Body of pancreas (tissue), 4 donors: ENCODE data around the gene SAA1. TPM values are rescaled to one million over a fixed set of nuclear protein-coding genes. Genes with fewer than 3 reads are reported as not detected.

Experiments used
- ATAC-seq: fragments of 150-250 bp; one replicate; pipeline ENCODE4 v1.9.1; 2016
- DNase-seq, 4 donors: peaks; one replicate each; pipeline ENCODE4 v3.0.0-alpha.2; 2019
- H3K27ac ChIP-seq, 4 donors: fragments of 200-600 bp; sonication (generic); 1 replicate in 3 of 4; 2 replicates in 1 of 4; pipeline versions ENCODE4 v1.5.1 to v1.6.1; 2016 to 2019; ENCODE audit warnings: mild to moderate bottlenecking in 1 of 4, mixed read lengths in 1 of 4, moderate library complexity in 1 of 4
- H3K27me3 ChIP-seq, 2 donors: fragments of 200-600 bp; sonication (generic); one replicate each; pipeline ENCODE4 v1.6.0; 2016; ENCODE audit warnings: mild to moderate bottlenecking in 1 of 2
- H3K36me3 ChIP-seq, 2 donors: fragments of 200-600 bp; sonication (generic); replicated peaks in 1 of 2; 2 replicates each; pipeline ENCODE4 v1.5.1; 2016; ENCODE audit warnings: low read depth in 2 of 2; ENCODE audit not compliant: insufficient read depth in 1 of 2
- H3K4me1 ChIP-seq: fragments of 200-600 bp; sonication (generic); one replicate; pipeline ENCODE4 v1.6.0; 2016
- H3K4me3 ChIP-seq, 2 donors: fragments of 200-600 bp; sonication (generic); 1 replicate in 1 of 2; 2 replicates in 1 of 2; pipeline ENCODE4 v1.5.1; 2016 to 2019
- H3K9me3 ChIP-seq, 3 donors: fragments of 200-600 bp; sonication (generic); 1 replicate in 2 of 3; 2 replicates in 1 of 3; pipeline ENCODE4 v1.5.1; 2016
- POLR2A ChIP-seq, 3 donors: fragments of 450-650 bp; IDR thresholded peaks; one replicate each; pipeline ENCODE4 v1.6.1; 2016; ENCODE audit warnings: antibody characterized with exemption in 3 of 3, mild to moderate bottlenecking in 2 of 3
- WGBS, 2 donors: methylation state at CpG; one replicate each; pipeline ENCODE4 v1.1.5; 2017; 5-methylcytosine and 5-hydroxymethylcytosine counted together
- intact Hi-C: fragments of 100-400 bp; cut with DNase I; formaldehyde crosslinking; loops from one replicate; pipeline ENCODE4 v1.15.1; 2023
- small RNA-seq: library from RNA; depleted of rRNA; stranded (forward); fragments of <200 nt; gene quantifications from one replicate; pipeline ENCODE3, GENCODE V24; 2016
- total RNA-seq, 2 donors: library from RNA; depleted of rRNA; stranded (reverse); fragments of >200 nt; gene quantifications; one replicate each; pipeline ENCODE4 v1.1.0, GENCODE V29; 2016
- TF ChIP-seq, protein P1 (sequence below), 7 experiments: fragments of 450-650 bp in 4 of 7; fragments of 200-600 bp in 3 of 7; sonication (generic) in 3 of 7; IDR thresholded peaks; one replicate each; pipeline ENCODE4 v1.5.1; 2016 to 2019; ENCODE audit warnings: antibody characterized with exemption in 7 of 7

SAA1 gene
- total RNA-seq, 2 donors from 2014 or later = 24.1 to 450 TPM

DNA sequence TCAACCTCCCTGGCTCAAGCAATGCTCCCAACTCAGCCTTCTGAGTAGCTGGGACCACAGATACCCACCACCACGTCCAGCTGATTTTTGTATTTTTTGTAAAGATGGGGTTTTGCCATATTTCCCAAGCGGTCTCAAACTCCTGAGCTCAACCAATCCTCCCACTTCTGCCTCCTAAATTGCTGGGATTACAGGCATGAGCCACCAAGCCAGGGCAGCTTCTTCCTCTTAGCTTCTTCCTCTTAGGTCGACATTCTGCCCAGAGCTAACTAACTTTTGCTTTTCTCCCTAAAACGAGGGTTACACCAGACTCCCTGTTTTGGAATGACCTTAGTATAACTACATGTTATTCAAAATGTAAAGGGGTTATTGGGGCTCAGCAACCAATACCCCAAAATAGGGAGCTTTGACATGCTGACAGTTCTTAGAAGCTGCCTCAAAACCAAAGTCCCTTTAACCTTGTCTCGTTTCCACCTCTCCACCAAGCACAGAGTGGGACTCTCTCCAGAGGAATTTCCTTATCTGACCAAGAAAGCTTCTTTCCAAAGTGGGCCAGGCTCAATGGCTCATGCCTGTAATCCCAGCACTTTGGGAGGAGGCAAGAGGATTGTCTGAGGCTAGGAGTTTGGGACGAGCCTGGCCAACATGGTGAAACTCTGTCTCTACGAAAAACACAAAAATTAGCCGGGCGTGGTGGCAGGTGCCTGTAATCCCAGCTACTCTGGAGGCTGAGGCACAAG, 48.9 kb downstream of the SAA1 start:
- WGBS, 2 donors = 80 to 82% methylated on average over 9 of the region's 9 CpGs
- intact Hi-C loops = no loop called here
- no peak for TF ChIP-seq POLR2A (IDR thresholded peaks at IDR 0.05)
- TF ChIP-seq, protein P1, sequence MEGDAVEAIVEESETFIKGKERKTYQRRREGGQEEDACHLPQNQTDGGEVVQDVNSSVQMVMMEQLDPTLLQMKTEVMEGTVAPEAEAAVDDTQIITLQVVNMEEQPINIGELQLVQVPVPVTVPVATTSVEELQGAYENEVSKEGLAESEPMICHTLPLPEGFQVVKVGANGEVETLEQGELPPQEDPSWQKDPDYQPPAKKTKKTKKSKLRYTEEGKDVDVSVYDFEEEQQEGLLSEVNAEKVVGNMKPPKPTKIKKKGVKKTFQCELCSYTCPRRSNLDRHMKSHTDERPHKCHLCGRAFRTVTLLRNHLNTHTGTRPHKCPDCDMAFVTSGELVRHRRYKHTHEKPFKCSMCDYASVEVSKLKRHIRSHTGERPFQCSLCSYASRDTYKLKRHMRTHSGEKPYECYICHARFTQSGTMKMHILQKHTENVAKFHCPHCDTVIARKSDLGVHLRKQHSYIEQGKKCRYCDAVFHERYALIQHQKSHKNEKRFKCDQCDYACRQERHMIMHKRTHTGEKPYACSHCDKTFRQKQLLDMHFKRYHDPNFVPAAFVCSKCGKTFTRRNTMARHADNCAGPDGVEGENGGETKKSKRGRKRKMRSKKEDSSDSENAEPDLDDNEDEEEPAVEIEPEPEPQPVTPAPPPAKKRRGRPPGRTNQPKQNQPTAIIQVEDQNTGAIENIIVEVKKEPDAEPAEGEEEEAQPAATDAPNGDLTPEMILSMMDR (IDR thresholded peaks at IDR 0.05) = no peak
- H3K4me3 ChIP-seq = no peak overlapping the region
- peaks cover 38% of the 10 kb centered on the region for H3K4me1 ChIP-seq
- H3K36me3 ChIP-seq = no peaks in the 10 kb centered on the region
- H3K27ac ChIP-seq = no peak overlapping the region
- no peaks in the 10 kb centered on the region for H3K27me3 ChIP-seq
- H3K9me3 ChIP-seq = no peaks in the 10 kb centered on the region
- no peak for DNase-seq
- no peak for ATAC-seq

DNA sequence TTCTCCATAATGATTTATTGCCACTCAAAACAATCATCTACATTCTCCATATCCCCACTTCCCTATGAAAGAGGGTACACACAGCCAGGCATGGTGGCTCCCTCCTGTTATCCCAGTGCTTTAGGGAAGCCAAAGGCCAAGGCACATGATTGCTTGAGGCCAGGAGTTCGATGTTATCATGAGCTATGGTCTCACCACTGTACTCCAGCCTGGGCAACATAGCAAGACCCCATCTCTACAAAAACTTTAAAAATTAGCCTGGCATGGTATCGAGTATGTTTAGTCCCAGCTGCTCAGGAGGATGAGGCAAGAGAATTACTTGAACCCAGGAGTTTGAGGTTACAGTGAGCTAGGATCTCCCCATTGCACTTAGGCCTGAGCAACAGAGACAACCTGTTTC, 49.8 kb downstream of the SAA1 start:
- no peak overlapping the region for H3K27ac ChIP-seq
- intact Hi-C loops = no loop called here
- no peak for DNase-seq
- no peaks in the 10 kb centered on the region for H3K9me3 ChIP-seq
- H3K36me3 ChIP-seq = no peaks in the 10 kb centered on the region
- no peak overlapping the region for H3K4me3 ChIP-seq
- no peaks in the 10 kb centered on the region for H3K27me3 ChIP-seq
- TF ChIP-seq POLR2A (IDR thresholded peaks at IDR 0.05) = no peak
- TF ChIP-seq, protein P1 (IDR thresholded peaks at IDR 0.05) = no peak
- no peak for ATAC-seq
- WGBS, 2 donors = 94 to 100% methylated on average over 2 of the region's 2 CpGs
- H3K4me1 ChIP-seq = peaks cover 44% of the 10 kb centered on the region

DNA sequence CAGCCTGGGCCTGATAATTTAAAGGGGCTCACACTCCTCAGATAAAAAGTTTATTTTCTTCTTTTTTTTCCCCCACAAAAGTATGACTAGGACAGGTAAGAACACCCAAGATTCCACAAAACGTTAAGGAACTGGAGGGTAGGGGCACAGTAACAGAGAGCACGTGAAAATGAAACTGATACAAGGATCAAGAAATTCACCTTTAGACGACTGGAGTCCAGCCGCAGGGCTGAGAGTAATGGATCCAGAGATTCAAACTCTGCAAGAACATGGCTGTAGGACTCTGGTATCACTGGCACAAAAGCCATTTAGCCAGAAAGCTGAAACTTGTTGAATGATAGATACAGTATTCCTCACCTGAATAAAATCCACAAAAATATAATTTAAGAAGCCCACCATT, 51.5 kb downstream of the SAA1 start:
- DNase-seq (no peak), ATAC-seq (no peak)
- no peaks in the 10 kb centered on the region for H3K36me3 ChIP-seq
- no peaks in the 10 kb centered on the region for H3K27me3 ChIP-seq
- intact Hi-C loops = no loop called here
- peaks cover 30% of the 10 kb centered on the region for H3K4me1 ChIP-seq
- 92 to 95% methylated on average over 4 of the region's 4 CpGs for WGBS, 2 donors
- no peak overlapping the region for H3K4me3 ChIP-seq
- H3K27ac ChIP-seq = no peak overlapping the region
- H3K9me3 ChIP-seq = no peaks in the 10 kb centered on the region
- TF ChIP-seq, protein P1 (IDR thresholded peaks at IDR 0.05) = no peak
- no peak for TF ChIP-seq POLR2A (IDR thresholded peaks at IDR 0.05)

Small RNA genes lying within 50 kb of the gene (small RNA-seq; reads per million reads assigned to genes)
- gene RNA5SP333 = not detected
- gene RNA5SP334 = not detected

Other genes starting within 250 kb of the SAA1 start
- under 1 TPM in 1 of 2 donors, not detected in 1; 0.52 TPM for gene TPH1, start 220.0 kb upstream of the SAA1 start, total RNA-seq
- gene SAAL1, start 160.2 kb upstream of the SAA1 start, total RNA-seq = 10 to 100 TPM; 14.8 to 45.8 TPM
- gene MRGPRX3, start 133.7 kb upstream of the SAA1 start, total RNA-seq = not detected
- gene MRGPRX4, start 93.4 kb upstream of the SAA1 start, total RNA-seq = not detected
- gene SAA4, start 29.5 kb upstream of the SAA1 start, total RNA-seq = not detected
- gene SAA2, start 17.6 kb upstream of the SAA1 start, total RNA-seq = 10 to 100 TPM in 1 of 2 donors, 1 to 10 TPM in 1; 9.3 to 18.1 TPM
- 10 to 100 TPM in 1 of 2 donors, 1 to 10 TPM in 1; 8.3 to 47.5 TPM for gene HPS5, start 55.9 kb downstream of the SAA1 start, total RNA-seq
- gene GTF2H1, start 56.3 kb downstream of the SAA1 start, total RNA-seq = 10 to 100 TPM; 26.5 to 48.5 TPM
- 100 to 1,000 TPM in 1 of 2 donors, 10 to 100 TPM in 1; 94.6 to 147 TPM for gene LDHA, start 128.3 kb downstream of the SAA1 start, total RNA-seq
- not detected for gene LDHC, start 146.1 kb downstream of the SAA1 start, total RNA-seq
- gene LDHAL6A, start 189.6 kb downstream of the SAA1 start, total RNA-seq = not detected